Right lobe of liver (tissue), 6 donors: ENCODE measurements around the gene PGS1. TPM values are rescaled to one million over a fixed set of nuclear protein-coding genes. Genes with fewer than 3 reads are reported as not detected.
A peak's percentile ranks its signal among the peaks of the same experiment; 100 is the strongest.

Experiments
- ATAC-seq, 4 donors: fragments of 200-7000 bp; cut with Tn5 transposase; one replicate each; pipeline ENCODE4 v1.9.1; 2020; ENCODE audit warnings: mild to moderate bottlenecking in 4 of 4, moderate library complexity in 4 of 4
- DNase-seq, 3 donors: peaks; one replicate each; pipeline ENCODE4 v3.0.0-alpha.2; 2020
- H3K27ac ChIP-seq, 3 donors: fragments of 200-600 bp; one replicate each; pipeline ENCODE4 v1.8.0; 2022
- H3K27me3 ChIP-seq, 2 donors: fragments of 200-600 bp; one replicate each; pipeline ENCODE4 v1.8.0; 2022
- H3K36me3 ChIP-seq, 4 donors: fragments of 200-600 bp; sonication (generic) in 1 of 4; one replicate each; pipeline versions ENCODE4 v1.5.1 to v1.8.0; 2017 to 2022; ENCODE audit warnings: control low read depth in 1 of 4
- H3K4me1 ChIP-seq, 4 donors: fragments of 200-600 bp; sonication (generic) in 1 of 4; one replicate each; pipeline versions ENCODE4 v1.5.1 to v1.8.0; 2017 to 2022; ENCODE audit warnings: control low read depth in 1 of 4
- H3K4me3 ChIP-seq, 3 donors: fragments of 200-600 bp; one replicate each; pipeline ENCODE4 v1.8.0; 2022
- H3K9me3 ChIP-seq, 4 donors: fragments of 200-600 bp; sonication (generic) in 1 of 4; one replicate each; pipeline versions ENCODE4 v1.5.1 to v1.8.0; 2017 to 2022; ENCODE audit warnings: control low read depth in 1 of 4
- CTCF ChIP-seq, 4 donors: fragments of 200-600 bp in 3 of 4; fragments of 450-650 bp in 1 of 4; IDR thresholded peaks; one replicate each; pipeline versions ENCODE4 v1.5.1 to v1.8.0; 2016 to 2022; ENCODE audit warnings: antibody characterized with exemption in 4 of 4, mild to moderate bottlenecking in 2 of 4
- POLR2A ChIP-seq: fragments of 450-650 bp; IDR thresholded peaks from one replicate; pipeline ENCODE4 v1.6.1; 2017; ENCODE audit warnings: antibody characterized with exemption, mild to moderate bottlenecking
- WGBS: methylation state at CpG from one replicate; pipeline ENCODE4 v1.1.6; 2018; ENCODE audit warnings: low coverage, low lambda C conversion rate; ENCODE audit not compliant: insufficient coverage; ENCODE audit errors: missing lambda C conversion rate; 5-methylcytosine and 5-hydroxymethylcytosine counted together
- intact Hi-C, 2 donors: fragments of 100-400 bp; cut with DNase I; formaldehyde crosslinking; loops; one replicate each; pipeline versions ENCODE4 v1.11.2 to v1.14.1; 2022
- total RNA-seq, 6 experiments: library from RNA; depleted of rRNA in 2 of 6; stranded (reverse); fragments of >200 nt in 2 of 6; fragmentation: NEBNext Ultra II Directional in 3 of 6; extraction: Animal tissue kit (Norgen Biotek cat#: 25700) in 3 of 6; gene quantifications; one replicate each; pipeline versions ENCODE4 v1.1.0 to v1.2.4, GENCODE V29; 2016 to 2023
- donor health status: DM: no; HTN: yes; CAD: no.
- donor health status: DM: no; HTN: no; CAD: no.
- donor health status: DM: no; HTN: no; CAD: no.
- donor health status: DM: no; HTN: yes; CAD: no.
- donor health status: DM: no; HTN: yes; CAD: no.

Gene PGS1
- total RNA-seq, 6 experiments from 2014 or later = 8.8 to 17.5 (median 13.4) TPM

DNA sequence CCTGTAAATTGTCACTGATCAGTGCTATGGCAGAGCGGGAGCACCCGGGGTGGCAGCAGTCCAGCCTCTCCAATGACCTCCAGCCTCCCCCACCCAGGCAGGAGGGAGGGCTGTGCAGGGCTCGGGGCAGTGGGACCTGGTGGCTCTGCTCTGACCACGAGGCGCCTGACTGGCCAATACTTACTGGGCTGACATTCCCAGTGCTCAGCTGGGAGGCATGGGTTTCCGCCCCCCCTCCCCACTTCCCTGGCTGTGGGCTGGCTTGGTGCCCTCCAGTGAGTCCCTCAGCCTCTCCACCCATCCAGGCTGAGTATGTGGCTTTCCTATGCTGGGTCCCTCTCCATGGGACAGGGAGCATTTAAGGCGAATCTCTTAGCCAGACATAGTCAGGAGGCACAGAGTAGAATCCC, 21.3 kb upstream of the PGS1 start:
- ATAC-seq = peak; percentile 6 to 54 (median 27)
- intact Hi-C loops = no loop called here
- 0% methylated on average over 2 of the region's 7 CpGs for WGBS

DNA sequence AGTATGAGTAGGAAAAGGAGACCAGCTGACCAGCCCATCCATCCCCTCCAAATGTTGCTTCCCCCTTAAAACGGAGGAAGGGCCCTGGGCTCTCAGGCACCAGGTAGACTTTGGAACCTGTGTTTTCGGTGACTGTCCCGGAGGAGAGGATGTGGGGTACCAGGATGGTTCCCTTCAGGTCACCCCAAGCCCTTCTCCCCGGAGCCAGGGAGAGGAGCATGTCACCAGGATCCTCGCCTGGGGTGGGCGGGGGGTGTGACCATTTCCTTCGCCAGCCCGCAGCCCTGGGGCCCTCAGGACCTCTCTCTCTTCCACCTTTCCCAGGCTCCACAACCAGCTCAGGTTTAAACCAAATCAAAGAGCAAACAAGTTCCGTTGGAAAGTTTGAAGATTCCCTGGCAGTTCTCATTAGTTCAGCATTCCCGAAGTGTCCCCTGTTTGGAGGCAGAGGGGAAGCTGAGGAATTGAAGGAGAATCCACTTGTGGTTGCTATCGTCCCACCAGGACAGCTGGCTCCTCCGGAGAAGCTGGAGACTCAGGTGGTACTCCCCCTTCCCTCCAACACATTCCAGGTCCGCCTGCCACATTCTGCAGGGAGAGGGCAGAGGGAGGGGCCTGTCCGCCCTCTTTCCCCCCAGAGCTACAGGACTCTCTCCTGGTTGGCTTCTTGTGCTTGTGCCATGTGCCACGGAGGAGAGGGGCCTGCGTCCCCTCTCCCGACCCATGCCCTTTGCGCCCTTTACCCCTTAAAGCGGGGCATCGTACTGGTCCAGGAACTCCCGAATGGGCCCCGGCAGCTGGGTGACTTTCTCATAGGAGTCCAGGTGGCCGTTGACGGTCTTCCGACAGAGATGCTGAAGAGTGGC, 20.5 kb upstream of the PGS1 start:
- intact Hi-C loops = no loop called here
- H3K9me3 ChIP-seq = no peaks in the 10 kb centered on the region
- no peak for TF ChIP-seq POLR2A
- no peak for TF ChIP-seq CTCF (IDR thresholded peaks at IDR 0.05)
- H3K4me1 ChIP-seq = peaks cover 0 to 70% (median 19%) of the 10 kb centered on the region in 4 donors
- H3K27ac ChIP-seq = peak overlapping the region; percentile 44 to 98 (median 88)
- H3K4me3 ChIP-seq = peak overlapping the region; percentile 75 to 99 (median 93)
- H3K27me3 ChIP-seq = no peaks in the 10 kb centered on the region
- WGBS = 29% methylated on average over 12 of the region's 25 CpGs
- DNase-seq (no peak), ATAC-seq (no peak)
- peaks cover 0 to 18% (median 2%) of the 10 kb centered on the region in 4 donors for H3K36me3 ChIP-seq

More for the DNA sequence above, 21.3 kb upstream of the PGS1 start:
- Histone ChIP-seq H3K4me3 (peak overlapping the region; percentile 75 to 99 (median 93)), H3K36me3 (peaks cover 0 to 18% (median 2%) of the 10 kb centered on the region in 4 donors), H3K27ac (peak overlapping the region; percentile 44 to 98 (median 88)), H3K4me1 (peaks cover 0 to 75% (median 21%) of the 10 kb centered on the region in 4 donors), H3K9me3 (no peaks in the 10 kb centered on the region), H3K27me3 (no peaks in the 10 kb centered on the region)
- TF ChIP-seq CTCF (IDR thresholded peaks at IDR 0.05) = no peak
- peak; percentile 33 for TF ChIP-seq POLR2A
- DNase-seq = peak; percentile 78 to 89 (median 82)

GRCh38 chr17:78358538-78359320, 19.7 kb upstream of the PGS1 start:
- no peak for TF ChIP-seq CTCF (IDR thresholded peaks at IDR 0.05)
- no peak for TF ChIP-seq POLR2A
- 38% methylated on average over 12 of the region's 72 CpGs for WGBS
- peak overlapping the region; percentile 85 to 98 (median 88) for H3K27ac ChIP-seq
- intact Hi-C loops = no loop called here
- peak in 1 of 4 donors; percentile 1 for ATAC-seq
- no peaks in the 10 kb centered on the region for H3K9me3 ChIP-seq
- H3K36me3 ChIP-seq = peaks cover 0 to 18% (median 2%) of the 10 kb centered on the region in 4 donors
- no peaks in the 10 kb centered on the region for H3K27me3 ChIP-seq
- peak overlapping the region; percentile 75 to 99 (median 93) for H3K4me3 ChIP-seq
- DNase-seq = no peak
- peaks cover 0 to 63% (median 15%) of the 10 kb centered on the region in 4 donors for H3K4me1 ChIP-seq

GRCh38 chr17:78359321-78359996, 19.0 kb upstream of the PGS1 start:
- peak overlapping the region; percentile 85 to 98 (median 88) for H3K27ac ChIP-seq
- no peaks in the 10 kb centered on the region for H3K27me3 ChIP-seq
- peaks cover 0 to 58% (median 13%) of the 10 kb centered on the region in 4 donors for H3K4me1 ChIP-seq
- ATAC-seq = peak in 2 of 4 donors; percentile 0 to 5
- WGBS = 3% methylated on average over 6 of the region's 70 CpGs
- peak in 1 of 3 donors; percentile 61 for DNase-seq
- peaks cover 0 to 18% (median 2%) of the 10 kb centered on the region in 4 donors for H3K36me3 ChIP-seq
- H3K4me3 ChIP-seq = peak overlapping the region; percentile 75 to 99 (median 93)
- no peaks in the 10 kb centered on the region for H3K9me3 ChIP-seq
- intact Hi-C loops = no loop called here
- TF ChIP-seq POLR2A (no peak), CTCF (IDR thresholded peaks at IDR 0.05) (no peak)
